HTERT RPE-1 (cell line): Measurements from ENCODE around the gene RGL3.
"Not testable (repeated sequence)": the region's sequence is repeated elsewhere in the genome, so short reads cannot be mapped to it uniquely, and the experiment has no call there.

Experiments
- in situ Hi-C: fragments of 300-500 bp; cut with MboI; formaldehyde crosslinking; loops from 4 replicates; pipeline ENCODE4 v1.14.3; 2020; ENCODE audit warnings: low sequenced_read_pairs

RGL3 gene, protein sequence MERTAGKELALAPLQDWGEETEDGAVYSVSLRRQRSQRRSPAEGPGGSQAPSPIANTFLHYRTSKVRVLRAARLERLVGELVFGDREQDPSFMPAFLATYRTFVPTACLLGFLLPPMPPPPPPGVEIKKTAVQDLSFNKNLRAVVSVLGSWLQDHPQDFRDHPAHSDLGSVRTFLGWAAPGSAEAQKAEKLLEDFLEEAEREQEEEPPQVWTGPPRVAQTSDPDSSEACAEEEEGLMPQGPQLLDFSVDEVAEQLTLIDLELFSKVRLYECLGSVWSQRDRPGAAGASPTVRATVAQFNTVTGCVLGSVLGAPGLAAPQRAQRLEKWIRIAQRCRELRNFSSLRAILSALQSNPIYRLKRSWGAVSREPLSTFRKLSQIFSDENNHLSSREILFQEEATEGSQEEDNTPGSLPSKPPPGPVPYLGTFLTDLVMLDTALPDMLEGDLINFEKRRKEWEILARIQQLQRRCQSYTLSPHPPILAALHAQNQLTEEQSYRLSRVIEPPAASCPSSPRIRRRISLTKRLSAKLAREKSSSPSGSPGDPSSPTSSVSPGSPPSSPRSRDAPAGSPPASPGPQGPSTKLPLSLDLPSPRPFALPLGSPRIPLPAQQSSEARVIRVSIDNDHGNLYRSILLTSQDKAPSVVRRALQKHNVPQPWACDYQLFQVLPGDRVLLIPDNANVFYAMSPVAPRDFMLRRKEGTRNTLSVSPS

DNA sequence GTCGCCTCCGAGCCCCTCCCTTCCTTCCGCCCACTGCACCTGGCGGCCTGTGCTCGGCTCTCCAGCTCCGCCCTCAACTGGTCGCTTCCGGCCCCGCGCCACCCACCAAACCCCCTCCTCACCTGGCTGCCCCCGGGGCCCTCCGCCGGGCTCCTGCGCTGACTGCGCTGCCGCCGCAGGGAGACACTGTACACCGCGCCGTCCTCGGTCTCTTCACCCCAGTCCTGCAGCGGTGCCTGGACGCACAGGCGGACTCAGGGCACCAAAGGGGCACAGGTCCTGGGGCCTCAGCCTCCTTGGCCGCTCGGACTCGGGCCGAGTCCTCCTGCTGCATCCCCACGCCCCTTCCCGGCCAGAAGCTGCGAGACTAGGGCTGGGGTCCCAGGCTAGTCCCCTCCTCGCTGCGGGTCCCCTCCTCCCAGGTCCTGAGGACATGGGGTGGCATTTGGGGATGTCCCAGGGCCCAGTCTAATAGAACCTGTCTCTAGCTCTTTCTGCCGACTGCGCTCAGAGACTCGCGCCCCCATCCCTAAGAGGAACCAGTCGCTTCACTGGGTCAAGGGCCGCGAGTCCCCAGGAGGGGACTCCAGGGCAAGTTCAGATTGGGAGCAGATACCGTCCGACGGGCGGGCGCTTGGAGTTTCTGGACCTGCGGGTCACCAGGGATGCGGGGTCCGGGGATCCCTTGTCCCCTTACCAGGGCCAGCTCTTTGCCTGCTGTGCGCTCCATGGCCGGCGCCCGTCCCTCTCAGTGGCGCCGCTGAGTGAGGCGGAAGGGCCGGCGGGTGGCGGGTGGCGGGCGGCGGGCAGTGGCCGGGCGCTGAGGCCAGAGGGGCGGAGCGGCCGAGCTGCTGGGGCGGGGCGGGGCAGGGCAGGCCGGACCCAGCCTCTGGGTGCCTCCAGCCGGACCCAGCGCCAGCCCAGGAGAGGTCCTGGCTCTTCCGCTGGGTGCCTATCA lies at the start of gene RGL3:
Gene RGL3 (minus strand): TSS at position 766 of the 958 bp plus-strand sequence. CDS start 36 bp downstream, at position 730.
- in situ Hi-C loops, result no loop called here

DNA sequence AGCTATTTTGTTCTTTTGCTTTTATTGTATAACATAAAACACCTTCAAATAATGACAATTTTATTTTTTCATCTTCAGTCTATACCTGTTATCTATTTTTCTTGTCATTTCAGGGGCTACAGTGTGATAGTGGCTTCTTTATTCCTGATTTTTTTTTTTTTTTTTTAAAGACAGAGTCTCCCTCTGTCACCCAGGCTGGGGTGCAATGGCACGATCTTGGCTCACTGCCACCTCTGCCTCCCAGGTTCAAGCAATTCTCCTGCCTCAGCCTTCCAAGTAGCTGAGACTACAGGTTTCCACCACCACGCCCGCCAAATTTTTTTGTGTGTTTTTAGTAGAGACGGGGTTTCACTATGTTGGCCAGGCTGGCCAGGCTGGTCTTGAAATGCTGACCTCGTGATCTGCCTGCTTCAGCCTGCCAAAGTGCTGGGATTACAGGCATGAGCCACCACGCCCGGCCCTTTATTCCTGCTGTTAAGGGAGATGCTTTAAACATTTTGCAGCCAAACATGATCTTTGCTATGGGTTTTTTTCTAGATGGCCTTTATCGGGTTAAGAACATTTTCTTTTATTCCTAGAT lies 49.2 kb upstream of the RGL3 start:
- in situ Hi-C loops, result not testable (repeated sequence)

DNA sequence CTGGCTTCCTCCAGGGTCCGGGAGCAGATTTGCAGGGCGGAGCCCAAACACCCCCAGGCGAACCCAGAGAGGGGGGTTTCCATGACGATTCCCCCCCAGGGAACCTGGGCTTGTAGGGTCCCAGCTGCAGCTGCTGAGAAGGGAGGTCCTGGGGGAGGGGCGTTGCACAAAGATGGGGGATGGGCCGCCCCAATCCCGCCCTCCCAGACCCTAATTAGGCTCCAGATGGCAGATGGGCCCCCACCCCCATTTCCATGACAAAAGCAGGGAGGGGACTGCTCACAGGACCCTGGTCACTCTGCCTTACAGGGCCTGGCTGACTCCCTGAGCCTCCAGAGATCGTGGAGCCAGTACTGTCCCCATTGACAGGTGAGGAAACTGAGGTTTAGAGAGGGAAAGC lies 46.5 kb upstream of the RGL3 start:
- in situ Hi-C loops, result no loop called here

DNA sequence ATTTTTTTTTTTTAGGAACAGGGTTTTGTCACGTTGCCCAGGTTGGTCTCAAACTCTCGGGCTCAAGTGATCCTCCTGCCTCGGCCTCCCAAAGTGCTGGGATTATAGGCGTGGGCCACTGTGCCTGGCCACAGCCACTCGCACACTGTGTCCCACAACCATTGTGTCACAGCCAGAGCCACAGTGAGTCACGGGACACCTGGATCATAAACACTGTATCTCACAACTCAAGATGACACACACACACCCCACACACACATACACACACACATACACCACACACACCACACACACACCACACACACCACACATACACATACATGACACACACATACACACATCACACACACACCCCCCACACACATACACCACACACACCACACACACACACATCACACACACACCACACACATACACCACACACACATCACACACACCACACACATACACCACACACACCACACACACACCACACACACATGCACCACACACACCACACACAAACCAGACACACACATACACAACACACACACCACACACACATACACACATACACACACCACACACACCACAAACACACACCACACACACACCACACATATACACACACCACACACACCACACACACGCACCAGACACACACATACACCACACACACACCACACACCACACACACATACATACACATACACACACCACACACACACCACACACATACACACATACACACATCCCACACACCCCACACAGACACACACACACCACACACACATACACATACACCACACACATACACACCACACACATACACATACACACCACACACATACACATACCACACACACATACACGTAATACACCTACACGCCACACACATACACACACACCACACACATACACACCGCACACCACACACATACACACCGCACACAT lies 45.5 kb upstream of the RGL3 start:
- in situ Hi-C loops, result no loop called here

DNA sequence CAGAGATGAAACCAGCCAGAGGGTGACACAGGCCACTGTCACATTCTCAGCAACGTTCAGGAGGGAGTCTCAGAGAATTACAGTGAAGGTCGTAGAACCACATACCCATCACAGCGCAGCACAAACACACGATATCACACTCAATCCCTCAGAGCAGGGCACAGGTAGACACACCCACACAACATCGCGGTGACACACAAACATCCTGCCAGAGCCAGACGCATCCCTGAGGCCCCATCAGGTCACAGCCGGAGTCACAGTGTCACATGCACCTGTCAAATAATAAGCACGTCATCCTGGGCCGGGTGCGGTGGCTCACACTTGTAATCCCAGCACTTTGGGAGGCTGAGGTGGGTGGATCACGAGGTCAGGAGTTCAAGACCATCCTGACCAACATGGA lies 44.3 kb upstream of the RGL3 start:
- in situ Hi-C loops, result no loop called here

DNA sequence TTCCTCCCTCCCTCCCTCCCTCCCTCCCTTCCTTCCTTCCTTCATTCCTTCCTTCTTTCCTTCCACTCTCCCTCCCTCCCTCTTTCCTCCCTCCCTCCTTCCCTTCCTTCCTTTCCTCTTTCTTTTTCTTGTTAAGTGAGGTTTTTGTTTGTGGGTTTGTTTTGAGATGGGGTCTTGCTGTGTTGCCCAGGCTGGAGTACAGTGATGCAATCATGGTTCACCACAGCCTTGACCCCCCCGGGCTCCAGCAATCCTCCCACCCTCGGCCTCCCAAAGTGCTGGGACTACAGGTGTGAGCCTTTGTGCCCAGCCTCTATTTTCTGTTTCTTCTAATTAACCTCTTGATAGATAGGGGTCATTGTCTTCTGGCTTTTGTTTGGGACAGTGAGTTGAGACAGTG lies 42.3 kb upstream of the RGL3 start:
- in situ Hi-C loops, result no loop called here

DNA sequence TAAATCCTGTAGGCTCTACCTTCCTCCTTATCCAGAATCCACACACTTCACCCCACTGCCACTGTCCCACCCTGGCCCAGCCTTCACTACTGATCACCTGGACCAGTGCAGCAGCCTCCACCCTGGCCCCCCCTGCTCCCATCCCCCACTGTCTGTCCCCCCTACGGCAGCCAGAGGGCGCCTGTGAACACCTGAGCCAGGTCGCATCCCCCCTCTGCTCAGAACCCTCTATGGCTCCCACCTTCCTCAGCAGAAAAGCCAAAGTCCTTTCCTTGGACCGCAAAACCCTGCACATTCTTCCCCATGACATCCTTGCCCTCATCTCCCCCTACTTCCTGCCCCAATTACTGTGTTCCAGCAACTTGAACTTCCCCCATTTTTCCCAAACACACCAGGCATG lies 41.1 kb upstream of the RGL3 start:
- in situ Hi-C loops, result no loop called here

DNA sequence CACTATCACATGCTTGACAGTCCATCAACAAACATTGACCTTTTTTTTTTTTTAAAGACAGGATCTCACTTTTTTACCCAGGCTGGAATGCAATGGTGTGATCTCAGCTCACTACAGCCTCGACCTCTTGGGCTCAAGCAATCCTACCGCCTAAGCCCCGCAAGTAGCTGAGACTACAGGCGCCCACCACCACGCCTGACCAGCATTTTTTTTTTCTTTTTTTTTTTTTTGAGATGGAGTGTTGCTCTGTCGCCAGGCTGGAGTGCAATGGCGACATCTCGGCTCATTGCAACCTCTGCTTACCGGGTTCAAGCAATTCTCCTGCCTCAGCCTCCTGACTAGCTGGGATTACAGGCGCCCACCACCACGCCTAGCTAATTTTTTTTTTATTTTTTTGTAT lies 39.8 kb upstream of the RGL3 start:
- in situ Hi-C loops, result not testable (repeated sequence)

DNA sequence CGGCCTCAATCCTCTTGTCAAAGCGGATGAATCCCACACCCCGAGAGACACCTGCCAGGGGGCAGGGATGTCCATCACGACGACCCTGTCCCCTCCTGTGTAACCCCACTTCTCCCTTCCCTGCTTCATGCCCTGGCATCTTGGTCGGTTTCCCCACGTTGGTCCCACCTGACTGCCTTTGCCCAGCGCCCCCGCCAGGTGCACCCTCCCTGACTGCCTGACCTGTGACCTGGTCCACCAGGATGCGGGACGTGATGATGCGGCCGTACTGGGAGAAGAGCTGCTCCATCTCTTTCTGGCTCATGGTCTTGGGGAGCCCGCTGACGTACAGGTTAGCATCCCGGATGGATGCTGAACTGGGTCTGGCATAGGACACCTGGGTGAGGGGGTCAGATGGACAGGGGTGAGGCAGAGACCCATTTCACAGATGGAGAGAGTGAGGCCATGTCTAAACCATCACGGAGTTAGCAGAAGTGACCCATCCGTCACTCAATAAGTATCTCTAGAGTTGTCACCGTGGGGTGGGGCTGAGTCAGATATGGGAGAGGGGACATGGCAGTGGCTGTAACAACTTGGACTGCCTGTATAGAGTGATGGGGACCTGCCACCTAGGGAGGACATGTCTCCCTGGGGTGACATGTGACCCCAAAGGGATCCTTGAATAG lies 39.3 kb upstream of the RGL3 start:
- in situ Hi-C loops, result no loop called here

DNA sequence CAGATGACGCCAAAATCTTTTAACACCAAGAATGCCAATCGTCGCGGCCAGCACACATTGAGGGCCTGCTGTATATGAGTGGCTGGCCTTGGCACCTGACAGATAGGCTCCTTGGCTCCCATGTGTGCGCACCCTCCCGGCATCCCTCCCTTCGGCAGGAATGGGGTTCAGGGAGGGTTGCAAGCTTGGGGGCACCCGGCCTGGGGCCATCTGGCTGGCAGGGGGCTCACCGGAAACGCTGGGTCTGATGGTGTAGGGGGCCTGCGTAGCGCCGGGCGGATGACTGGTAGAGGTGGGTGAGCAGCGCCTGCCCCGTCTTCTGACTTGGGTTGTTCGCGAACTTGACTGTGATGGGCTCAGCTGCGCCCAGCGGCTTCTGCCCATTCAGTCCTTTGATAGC lies 38.7 kb upstream of the RGL3 start:
- in situ Hi-C loops, result no loop called here

DNA sequence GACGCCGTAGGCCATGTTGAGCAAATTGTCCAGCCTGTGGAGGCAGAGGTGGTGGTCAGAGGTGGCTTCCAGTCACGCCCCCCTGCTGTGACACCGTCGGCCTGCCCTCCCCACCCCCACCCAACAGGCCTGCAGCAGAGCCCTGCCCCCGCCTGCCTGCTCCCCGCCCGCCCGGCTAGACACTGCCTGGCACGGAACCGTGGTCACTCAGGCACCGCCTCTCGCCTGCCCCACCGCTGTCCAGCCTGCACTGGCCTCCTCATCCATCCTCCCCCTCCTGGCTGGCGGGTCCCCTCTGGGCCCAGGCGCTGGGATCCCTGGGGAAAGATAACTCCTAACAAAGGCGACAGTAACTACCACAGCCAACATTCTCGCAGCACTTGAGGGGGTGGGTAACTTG lies 38.0 kb upstream of the RGL3 start:
- in situ Hi-C loops, result no loop called here

DNA sequence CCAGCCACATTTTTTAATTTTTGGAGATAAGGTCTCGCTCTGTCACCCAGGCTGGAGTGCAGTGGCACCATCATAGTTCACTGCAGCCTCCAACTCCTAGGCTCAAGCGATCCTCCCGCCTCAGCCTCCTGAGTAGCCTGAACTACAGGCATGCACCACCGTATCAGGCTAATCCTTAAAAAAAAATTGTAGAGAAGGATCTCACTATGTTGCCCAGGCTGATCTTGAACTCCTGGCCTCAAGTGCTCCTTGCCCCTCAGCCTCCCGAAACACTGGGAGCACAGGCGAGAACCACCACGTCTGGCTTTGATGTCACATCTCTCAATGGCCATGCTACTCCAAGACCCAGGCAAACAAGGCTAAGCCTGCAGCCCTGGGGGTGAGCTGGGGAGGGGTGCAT lies 37.5 kb upstream of the RGL3 start:
- in situ Hi-C loops, result no loop called here

DNA sequence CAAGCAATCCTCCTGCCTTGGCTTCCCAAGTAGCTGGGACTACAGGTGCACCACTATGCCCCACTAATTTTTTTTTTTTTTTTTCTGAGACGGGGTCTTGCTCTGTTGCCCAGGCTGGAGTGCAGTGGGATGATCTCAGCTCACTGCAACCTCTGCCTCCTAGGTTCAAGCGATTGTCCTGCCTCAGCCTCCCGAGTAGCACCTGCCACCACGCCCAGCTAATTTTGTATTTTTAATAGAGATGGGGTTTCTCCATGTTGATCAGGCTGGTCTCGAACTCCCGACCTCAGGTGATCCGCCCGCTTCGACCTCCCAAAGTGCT lies 36.1 kb upstream of the RGL3 start:
- in situ Hi-C loops, result not testable (repeated sequence)

DNA sequence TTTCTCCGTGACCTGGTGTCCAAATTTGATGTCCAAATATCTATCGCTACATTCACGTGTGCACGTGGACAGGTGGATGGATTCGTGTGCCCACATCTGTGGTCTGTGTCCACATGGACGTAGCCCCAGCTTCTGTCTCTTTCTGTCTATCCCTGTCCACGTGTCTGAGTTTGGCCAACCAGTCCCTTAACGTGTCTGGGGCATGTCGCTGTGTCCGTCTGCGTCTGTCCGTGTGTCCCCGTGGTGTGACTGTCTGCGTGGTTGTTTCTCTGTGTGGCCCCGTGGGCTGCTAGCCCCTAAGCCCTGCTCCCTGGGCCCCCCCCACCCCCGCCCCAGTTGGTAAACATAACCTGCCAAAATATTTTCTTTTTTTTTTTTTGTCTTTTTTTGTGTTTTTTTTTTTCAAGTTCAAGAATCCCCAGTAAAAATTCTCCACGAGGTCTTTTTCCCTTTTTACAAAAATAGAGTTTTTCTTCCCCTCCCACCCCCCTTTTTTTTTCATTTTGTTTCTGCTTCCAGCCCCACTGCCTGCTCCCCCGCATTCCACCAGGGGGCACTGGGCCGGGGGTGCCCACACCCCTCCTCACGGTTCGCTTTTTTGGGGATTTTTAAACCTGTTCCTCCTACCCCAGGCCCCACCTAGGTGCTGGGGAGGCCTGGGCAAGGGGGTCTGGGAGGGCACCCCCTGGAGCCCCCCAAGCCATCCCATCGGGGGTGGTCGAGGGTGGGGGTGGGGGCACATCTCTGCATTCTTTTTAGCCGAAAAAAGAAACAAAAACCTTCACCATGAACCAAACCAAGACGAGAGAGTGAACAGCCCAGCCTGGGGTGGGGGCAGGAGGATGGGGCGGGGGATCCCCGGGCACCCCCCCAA lies 34.6 kb upstream of the RGL3 start:
- in situ Hi-C loops, result no loop called here

DNA sequence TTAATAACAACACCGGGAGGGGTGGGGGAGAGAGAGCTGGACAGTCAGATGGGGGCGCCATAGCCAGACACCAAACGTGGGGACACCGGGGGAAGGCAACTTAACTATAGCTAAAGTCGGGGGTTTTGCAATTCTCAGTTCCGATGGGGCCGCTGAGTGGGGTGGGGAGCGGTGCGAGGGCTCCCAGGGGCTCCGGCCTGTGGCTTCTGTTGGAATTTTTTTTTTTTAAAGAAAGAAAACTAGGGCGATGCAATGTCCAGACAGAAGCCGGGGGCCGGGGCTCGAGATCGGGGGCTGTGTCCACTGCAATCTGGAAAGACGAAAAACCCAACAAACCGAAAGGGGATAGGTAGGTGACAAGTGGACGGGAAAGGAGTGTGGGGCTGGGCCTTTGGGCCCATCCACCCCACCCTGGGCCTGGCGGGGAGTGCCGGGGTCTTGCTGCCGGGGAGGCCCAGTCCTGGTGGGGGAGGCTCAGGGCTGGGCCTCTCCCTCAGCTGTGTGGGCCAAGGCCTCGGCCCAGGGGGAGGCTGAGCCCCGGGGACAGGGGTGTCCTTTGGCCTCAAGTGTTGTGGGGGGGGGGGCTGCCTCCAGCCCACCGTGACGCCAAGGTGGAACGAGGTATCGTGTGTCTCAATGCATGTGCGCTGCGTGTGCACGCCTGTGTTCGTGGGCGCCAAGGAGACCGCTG lies 33.7 kb upstream of the RGL3 start:
- in situ Hi-C loops, result no loop called here

DNA sequence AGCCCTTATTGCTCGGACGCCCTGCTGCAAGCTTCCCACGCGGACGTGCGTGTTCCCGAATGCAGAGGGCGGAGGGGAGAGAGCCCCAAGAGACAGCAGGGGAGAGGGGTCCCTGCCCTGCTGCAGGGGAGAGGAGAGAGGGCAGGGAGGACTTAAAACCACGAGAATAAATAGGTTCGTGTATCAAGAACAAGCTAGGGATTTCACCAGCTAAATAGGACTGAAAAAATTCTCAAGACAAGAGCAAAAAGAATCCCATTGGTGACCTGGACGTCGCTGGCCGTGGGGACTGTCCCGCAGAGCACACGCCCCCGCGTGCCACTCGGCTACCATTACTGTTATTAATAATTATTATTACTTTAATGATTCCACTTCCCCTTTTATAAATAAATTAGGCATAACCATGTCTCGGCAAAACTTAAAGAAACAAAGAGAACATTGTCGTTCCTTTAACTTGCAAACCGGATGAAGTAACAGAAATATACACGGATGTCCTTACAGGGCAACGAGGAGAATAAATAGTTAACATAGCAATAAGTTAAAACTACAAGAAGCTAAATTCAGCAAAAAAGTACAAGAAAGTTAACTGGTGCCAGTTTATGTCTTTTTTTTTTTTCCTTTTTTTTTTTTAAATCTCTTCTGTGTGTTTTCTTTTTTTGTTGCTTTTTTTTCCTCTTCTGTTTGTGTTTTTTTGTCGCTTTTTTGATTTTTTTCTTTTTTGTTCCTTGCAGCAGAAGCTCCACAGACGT lies 32.9 kb upstream of the RGL3 start:
- in situ Hi-C loops, result no loop called here

DNA sequence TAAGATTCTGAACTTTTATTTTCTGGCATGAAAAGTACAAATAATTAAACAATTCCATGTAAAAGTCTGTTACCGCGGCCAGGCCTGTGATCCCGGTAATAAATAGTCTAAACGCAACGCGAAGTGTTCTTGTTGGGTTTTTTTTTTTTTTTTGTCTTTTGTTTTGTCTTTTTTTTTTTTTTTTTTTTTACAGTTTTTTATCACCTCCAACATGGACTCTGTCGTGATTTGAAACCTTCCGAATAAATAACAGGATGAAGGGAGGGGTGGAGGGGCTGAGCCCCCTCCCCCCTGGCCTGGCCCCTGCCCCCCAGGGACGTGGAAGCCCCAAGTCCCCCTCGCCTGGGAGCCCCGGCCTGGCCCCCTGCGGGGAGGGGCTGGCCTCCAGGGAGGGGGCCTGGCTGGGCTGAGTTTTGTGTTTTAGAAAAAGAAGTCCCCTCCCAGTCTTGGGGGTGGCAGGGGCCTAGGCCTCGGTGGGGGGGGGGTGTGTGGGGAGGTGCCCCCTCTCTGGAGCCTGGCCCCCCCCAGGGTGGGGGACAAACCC lies 32.3 kb upstream of the RGL3 start:
- in situ Hi-C loops, result no loop called here
